HL-60/S4 treated with retinoic acid at 250 ng/mL for 4 days and 3 days (cell line): ENCODE measurements around the gene GRB2.
"Not testable (repeated sequence)": the region's sequence is repeated elsewhere in the genome, so short reads cannot be mapped to it uniquely, and the experiment has no call there.

Experiments
- in situ Hi-C: fragments of 300-500 bp; cut with MboI; formaldehyde crosslinking; loops from 2 replicates; pipeline ENCODE4 v1.7.0; 2022; ENCODE audit warnings: low sequenced_read_pairs

The GRB2 gene

DNA sequence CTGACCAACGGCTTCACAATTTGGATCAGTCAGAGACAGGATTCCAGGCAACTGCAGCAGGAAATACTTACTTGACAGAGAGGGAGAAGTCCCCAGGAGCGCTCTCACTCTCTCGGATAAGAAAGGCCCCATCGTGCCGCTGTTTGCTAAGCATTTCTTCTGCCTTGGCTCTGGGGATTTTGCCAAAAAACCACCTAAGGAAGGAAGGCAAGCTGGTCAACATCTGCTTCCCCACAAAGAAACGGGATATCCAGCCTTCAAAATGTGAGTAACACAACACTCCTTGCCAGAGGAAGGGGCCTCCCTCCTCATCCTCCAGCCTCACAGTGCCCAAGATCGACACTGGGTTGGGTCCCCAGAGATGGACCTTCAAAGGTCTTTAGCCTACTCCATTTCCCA lies 79.7 kb downstream of the GRB2 start:
- in situ Hi-C loops = no loop called here

DNA sequence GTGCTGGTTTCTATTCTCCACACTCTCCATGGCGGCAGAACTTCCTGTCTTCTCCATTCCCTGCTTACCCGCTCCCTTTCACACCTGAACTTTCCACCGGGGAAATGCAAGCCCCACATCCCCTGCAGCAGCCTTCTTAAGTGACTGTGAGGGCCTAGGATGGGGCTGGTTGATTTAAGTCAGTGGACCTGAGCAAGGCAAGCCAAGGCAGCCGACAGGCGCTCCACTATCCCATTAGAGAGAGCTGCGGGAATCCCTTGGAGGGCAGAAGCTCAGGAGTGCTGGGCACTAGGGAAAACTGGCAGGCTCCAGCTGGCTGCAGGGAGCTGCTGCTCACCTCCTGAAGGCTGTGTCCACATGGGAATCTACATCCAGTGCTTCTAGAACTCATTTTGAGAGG lies 80.1 kb downstream of the GRB2 start:
- in situ Hi-C loops = no loop called here

DNA sequence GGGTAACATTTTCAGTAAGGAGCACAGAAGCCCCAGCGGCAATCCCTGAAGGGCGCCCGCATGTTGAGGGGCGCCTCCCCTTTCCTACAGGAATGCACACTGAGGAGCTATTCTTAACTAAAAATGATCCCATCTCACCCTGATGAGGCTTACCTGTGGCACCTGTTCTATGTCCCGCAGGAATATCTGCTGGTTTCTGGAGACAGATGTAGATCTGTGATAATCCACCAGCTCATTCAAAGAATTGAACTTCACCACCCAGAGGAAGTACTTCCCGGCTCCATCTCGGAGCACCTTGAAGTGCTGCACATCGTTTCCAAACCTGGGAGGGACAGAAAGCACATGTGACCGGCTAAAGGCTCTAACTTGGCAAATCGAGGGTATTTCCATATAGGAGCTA lies 84.0 kb downstream of the GRB2 start:
- in situ Hi-C loops = no loop called here

DNA sequence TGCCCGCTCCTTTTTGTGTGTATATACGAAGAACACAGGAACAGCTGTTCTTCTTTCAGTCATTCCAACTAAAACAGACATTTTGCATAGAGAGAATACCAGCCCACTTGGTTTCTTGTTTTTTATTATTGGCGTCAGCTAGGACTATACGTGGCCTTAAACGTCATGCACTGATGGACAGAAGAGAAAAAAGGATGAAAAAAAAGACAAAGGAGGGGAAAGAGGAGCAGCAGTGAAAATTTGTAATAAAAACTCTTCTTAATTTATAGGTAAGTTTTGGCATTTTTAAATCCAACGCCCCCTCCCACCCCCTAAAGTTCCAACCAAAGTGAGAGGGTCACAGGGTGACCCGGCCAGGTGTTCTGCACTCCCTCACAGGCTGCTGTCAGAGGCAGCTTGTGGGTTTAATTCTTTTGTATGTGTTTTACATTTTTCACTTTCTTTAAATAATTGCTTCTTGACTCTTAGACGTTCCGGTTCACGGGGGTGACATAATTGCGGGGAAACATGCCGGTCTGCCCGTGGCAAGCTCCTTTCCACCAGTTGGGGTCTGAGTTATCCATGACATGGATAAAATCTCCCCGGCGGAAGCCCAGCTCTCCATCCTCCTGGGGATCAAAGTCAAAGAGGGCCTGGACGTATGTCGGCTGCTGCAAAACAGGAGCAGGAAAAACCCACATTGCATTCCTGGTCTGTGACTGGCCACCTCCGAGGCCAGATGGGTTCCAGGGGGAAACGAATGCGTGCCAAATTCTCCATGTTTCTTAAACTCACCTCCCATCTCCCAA lies 85.4 kb downstream of the GRB2 start:
- in situ Hi-C loops = no loop called here

DNA sequence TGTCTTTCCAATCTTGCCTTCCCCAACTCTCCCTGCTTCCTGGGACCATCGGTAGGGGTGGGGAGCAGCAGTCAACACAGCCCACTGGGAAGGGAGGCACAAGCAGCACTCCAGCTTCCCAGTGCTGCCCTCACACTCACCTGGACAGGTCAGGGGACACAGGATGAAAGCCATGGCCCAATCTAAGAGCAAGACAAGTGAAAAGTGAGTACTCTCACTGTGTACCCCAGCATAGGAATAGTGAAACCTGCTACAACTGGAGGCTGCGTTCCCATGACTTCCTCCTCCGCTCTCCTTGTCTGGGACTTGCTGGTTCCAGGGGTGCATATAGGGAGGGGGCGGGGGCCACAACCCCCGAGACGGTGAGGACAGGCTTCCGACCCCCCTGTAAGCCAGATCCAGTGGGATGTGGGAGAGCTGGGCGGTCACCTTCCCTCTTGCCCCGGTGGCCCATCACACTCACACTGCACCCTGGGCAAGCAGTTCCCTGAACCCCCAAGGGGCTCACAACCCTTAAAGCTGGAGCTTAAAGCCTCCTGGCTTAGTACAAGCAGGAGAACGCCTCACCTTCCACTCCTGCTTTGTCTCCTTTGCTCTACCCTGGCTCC lies 86.8 kb downstream of the GRB2 start:
- in situ Hi-C loops = no loop called here

DNA sequence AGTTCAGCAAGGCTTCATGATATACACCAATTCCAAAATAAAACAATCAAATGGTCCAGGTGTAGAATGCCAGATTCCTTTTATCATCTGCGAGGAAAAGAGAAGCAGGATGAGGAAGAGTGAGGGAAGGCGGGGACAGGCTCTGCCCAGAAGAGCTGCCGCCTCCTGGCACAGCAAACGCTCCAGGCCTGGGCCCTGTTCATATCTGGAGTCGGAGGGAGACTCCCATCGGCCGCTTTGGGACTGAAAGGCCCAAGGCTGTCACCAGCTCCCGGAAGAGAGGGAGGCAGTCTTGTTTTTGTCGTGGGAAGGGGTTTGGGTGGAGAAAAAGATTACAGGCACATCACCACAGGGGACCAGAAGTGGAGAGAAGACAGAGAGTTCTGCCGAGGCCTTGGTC lies 87.3 kb downstream of the GRB2 start:
- in situ Hi-C loops = no loop called here

DNA sequence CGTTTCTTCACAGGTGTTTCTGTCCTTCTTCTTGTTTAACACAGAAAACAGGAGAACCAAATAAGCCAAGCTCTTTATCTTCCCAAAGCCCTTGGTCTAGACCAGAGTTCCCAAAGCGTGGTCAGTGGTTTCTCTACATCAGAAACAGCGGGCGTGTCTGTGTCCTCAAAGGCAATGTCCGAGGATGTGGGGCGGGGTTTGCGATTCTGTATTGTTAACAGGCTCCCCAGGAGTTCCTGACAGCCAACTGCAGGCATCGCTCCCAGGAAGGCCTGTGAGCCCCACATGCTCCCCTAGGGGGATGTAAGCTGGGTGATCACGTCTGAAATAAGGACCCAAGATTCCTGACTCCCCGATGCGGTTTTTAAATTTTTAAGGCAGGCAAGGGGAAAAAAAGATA lies 87.8 kb downstream of the GRB2 start:
- in situ Hi-C loops = no loop called here

DNA sequence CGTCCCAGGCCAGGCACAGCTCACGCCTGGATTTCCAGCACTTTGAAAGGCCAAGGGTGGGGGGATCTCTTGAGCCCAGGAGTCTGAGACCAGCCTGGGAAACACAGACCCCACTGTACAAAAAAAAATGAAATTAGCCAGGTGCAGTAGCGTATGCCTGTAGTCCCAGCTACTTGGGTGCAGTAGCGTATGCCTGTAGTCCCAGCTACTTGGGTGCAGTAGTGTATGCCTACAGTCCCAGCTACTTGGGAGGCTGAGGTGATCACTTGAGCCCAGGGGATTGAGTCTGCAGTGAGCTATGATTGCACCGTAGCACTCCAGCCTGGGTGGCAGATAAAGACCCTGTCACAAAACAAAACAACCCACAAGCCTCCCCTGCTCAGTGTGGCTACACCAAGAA lies 89.2 kb downstream of the GRB2 start:
- in situ Hi-C loops = no loop called here

DNA sequence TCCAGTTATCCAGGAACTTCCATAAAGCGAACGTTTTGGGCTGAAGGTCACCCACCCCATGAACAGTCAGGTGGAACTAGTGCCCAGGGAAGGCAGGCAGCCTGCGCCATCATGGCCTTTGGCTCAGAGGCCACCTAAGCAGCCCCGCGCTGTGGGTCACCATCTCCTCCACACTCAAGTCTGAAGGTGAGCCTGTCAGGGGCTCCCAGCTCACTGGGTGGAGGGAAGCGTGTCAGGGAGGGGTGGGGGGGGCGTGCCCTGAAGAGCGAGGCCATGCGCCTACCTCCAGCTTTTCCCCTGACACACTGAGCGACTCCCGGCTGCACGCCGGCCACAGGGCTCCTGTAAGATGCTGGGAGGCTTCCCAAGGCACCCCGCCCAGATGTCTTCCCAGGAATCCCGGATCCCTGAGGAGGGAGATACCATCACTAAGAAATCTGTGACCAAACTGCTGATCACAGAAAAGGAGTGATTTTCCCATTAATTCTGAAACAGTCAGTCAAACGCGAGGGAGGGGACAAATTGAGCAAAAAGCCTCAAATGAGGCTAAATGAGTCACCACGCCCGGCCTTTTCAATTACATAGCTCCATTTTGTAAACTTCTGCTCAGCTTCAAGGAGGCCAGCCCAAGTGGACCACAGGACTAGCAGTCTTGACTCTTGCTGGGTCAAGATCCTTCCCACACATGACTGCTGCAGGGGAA lies 89.8 kb downstream of the GRB2 start:
- in situ Hi-C loops = no loop called here

DNA sequence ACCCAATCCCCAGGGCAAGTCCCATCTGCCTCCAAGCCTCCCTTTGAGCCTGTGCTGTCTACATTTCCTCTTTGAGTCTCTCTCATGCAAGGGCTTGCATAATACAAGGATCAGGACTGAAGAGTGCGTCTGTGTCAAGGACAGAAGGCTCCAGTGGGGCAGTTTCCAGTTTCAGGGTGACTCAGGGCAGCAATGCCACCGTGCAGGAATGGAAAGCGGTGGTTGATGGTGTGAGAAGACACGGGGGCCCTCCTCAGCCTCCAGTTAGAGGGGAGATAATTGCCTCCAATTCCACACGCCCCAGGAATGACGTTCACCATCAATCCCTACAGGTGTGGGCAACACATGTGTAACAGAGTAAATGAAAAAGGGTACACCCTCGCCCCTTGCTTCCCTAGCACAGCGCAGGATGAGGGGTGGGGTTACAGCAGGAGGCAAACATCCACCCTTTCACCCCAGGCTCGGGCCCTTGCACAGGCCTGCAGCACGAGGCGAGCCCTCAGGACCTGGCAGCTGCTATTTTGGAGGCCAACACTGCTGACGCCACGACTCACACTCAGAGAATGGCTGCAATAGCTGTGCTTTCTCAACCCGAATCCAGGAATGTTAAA lies 91.4 kb downstream of the GRB2 start:
- in situ Hi-C loops = no loop called here

DNA sequence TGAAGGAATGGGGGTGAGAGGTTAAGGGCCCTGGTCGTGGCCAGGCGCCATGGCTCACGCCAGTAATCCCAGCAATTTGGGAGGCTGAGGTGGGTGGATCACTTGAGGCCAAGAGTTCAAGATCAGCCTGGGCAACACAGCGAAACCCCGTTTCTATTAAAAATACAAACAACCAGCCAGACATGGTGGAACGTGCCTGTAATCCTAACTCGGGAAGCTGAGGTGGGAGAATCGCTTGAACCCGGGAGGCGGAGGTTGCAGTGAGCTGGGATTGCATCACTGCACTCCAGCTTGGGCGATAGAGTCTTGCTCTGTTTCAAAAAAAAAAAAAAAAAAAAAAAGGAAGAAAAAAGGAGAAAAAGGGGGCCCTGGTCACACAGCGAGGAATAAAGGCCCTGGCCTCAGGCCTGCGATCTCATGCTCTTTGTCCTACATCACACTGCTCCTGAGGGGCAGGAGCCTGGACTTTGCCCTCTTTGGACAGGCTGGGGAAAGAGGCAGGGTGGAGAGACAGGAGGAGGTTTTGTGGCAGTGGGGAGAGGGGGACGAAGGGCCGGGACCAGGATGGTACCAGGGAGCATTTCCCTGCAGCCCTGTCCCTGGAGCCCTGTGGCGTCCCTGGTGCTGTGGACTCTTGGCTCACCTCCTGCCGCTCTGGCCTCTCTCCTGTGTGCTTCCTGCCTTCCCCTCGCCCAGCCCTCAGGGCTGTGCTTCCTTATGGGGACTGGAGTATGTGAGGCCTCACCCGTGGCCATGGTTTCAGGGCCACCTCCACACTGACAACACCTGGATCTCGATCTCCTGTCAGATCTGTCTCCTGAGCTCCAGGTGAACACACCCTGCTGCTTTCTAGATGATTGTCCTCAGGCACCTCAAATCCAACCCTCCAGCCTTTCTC lies 96.5 kb downstream of the GRB2 start:
- in situ Hi-C loops = no loop called here

DNA sequence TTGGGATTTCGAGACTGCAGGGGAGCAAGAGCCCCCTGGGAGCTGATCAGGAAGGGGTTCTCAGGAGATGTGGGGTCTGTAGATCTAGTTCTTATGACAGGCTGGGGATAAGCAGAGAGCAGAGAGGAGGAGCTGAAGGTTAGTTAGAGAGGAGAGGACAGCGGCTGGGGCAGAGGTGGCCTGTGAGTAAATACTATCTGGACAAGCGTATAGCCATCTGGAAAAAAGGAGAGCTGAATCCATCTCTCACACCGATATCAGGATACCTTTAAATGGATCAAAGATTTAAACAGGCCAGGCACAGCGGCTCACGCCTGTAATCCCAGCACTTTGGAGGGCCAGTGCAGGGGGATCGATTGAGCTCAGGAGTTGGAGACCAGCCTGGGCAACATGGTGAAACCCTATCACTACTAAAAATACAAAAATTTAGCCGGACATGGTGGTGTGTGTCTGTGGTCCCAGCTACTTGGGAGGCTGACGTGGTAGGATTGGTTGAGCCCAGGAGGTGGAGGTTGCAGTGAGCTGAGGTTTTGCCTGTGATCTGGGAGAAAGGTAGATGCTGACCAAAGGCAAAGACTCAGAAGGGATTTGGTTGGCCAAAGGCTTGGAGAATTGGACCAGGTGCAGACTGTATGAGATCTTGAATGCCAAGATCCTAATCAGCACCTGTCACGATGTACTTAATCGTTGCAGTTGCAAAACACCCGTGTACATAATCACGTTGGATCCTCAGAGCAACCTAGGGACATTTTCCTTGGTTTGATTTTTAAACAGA lies 97.3 kb downstream of the GRB2 start:
- in situ Hi-C loops = no loop called here

DNA sequence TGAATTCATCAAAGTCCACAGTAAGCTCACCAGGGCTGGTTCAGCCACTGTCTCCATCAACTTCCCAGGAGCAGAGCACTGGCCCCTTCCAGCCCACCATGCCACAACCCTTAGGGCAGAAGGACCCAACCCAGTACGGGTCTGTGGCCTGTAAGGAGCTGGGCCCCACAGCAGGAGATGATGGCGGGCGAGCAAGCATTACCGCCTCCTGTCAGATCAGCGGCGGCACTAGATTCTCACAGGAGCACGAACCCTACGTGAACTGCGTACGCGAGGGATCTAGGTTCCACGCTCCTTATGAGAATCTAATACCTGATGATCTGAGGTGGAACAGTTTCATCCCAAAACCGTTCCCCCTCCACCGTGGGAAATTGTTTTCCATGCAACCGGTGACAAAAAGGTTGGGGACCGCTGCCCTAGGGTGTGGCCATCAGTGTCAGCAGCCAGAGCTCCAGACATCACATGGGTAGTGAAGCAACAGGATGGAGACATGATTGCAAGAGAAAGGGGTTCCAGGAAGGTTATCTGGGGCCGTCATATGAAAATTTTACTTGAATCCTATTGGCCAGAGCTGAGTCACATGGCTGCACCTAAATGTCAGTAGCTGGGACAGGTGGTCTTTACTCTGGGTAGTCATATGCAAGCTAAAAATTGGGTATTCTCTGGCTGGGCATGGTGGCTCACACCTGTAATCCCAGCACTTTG lies 103.8 kb downstream of the GRB2 start:
- in situ Hi-C loops = no loop called here

DNA sequence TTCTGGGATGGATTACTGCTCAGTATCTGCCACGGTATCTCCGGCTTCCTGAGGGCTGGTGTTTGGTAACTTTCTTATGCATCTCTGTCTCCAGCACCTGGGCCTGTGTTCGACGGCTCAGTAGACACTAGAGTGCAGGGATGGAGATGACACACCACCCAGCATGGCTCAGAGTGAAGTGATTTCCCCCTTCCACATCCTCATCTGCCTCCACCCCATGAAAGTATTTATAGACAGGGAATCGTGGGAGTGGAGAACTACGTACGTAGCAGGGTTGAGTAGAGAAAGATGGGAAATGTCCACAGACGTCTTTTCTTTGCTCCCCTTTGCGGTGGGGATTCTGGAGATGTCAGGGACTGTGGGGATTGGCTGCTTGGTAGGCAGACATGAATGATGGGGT lies 104.4 kb downstream of the GRB2 start:
- in situ Hi-C loops = no loop called here

DNA sequence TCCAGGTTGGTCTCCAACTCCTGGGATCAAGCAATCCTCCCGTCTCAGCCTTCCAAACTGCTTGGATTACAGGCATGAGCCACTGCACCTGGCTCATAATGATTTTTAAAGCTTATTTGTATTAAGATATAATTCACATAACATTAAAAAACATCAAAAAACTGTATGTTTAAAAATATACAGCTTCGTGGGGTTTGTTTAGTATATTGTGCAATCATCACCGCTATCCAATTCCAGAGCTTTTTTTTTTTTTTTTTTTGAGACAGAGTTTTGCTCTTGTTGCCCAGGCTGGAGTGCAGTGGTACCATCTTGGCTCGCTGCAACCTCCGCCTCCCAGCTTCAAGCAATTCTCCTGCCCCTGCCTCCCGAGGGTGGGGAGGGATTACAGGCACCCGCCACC lies 105.2 kb downstream of the GRB2 start:
- in situ Hi-C loops = no loop called here

DNA sequence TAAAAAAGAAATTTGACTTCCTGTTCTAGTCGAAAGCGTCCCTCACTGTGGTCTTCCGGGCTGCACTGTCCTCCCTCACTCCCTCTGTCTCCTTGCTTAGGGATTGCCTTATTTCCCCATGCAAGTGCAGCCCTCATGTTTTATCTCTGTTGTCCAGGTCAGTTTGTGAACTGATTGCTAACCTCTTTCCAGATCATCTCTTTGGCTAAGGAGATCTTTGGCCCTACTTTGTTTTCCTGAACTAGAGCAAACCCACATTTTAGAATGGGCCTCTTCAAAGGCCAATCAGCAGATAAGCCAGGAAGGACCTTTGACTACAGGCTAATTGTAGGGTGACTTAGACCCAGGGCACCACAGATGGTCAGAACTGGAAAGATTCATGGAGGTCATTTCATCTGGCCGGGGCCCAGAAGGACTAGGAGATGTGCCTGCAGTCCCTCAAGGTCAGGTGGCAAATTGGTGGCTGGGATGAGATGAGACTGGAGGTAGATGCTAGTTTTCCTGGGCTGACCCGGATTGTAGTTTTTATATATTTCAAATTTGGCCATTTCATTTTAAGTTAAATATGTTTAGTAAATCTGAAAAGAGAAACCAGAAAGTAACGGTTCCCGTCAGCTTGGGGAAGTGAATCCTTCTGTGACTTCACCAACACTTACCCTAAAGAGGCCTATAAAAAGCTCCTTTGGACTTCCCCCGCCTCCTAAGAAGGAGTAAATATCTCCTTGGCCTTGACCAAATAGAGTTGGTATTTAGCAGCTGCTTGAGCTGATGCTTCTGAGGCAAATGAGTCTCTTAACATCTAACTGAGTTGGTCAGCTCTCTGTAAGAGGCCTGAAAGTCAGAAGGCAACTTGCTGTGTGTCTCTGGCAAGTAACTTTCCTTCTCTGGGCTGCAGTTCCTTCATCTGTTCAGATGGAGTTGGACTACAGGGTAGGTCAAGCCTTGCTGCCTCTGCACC lies 110.0 kb downstream of the GRB2 start:
- in situ Hi-C loops = no loop called here

DNA sequence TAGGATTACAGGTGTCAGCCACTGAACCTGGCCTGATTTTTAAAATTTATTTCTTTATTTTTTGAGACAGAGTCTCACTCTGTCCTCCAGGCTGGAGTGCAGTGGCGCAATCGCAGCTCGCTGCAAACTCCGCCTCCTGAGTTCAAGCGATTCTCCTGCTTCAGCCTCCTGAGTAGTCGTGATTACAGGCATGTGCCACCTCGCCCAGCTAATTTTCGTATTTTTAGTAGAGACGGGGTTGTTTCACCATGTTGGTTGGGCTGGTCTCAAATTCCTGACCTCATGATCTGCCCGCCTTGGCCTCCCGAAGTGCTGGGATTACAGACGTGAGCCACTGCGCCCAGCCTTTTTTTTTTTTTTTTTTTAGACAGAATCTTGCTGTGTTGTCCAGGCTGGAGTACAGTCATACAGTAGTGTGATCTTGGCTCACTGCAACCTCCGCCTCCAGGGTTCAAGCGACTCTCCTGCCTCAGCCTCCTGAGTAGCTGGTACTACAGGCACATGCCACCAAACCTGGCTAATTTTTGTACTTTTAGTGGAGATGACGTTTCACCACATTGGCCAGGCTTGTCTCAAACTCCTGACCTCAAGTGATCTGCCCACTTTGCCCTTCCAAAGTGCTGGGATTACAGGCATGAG lies 112.5 kb downstream of the GRB2 start:
- in situ Hi-C loops = not testable (repeated sequence)

DNA sequence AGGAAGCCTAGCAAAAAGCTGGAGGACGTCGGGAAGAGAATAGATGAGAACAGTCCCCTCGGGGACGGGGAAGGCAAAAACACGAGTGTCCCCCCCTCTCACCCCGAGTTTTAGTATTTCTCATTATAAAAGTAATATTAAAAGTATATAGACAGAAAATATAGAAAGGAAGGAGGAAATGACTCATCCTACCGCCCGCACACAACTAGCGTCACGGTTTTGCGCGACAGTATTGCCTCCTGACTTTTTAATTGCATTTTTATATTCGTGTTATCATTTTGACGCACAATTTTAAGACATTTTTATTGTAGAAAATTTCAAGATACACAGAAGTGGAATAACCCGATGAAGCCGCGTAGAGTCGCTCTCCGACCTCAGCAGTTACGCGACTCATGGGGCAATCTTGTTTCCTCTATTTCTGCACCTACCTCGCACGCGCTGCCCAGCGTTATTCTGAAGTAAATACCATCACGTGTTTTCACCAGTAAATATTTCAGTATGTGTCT lies 115.6 kb downstream of the GRB2 start:
- in situ Hi-C loops = no loop called here
